GM21825 (cell line): ENCODE results near the gene COP1.

ENCODE experiments used
- ATAC-seq: cut with Tn5 transposase; IDR thresholded peaks from one replicate; pipeline ENCODE4 v1.9.1; 2021; ENCODE audit warnings: mild to moderate bottlenecking, moderate library complexity; ENCODE audit not compliant: unreplicated experiment

Gene COP1

DNA sequence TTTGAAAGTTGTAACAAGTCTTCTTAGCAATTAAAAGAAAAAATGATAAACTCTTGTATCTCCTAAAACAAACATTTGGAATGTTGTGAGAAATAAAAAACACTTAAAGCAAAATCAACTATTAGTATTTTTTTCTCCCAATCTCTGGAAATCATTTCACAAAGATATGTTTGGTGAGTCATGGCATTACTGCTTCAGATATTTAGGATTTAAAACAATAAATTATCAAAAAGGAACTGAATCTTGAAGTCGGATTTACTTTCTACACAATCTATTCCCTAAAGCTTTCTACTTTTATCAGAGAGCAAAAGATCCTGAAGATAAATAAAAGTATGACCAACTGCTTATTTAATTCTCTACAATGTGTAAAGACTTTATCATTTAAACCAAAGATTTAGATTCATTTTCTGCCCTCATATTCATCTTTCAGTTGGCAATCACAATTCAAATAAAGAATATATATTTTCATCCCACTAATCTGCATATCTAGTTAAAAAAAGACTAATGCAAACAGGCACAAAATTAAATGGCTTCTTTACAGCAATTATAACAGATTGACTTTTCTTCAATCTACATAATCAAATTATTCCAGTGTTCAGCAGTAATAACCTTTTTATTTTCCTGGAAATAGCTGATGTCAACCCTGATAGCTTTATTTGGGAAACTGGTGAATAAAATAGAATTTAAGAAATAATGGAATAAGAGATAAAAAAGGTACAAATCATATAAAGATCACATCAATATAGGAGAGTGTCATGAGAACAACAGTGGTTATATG is 230.0 kb downstream of the COP1 start:
- ATAC-seq, result no peak

DNA sequence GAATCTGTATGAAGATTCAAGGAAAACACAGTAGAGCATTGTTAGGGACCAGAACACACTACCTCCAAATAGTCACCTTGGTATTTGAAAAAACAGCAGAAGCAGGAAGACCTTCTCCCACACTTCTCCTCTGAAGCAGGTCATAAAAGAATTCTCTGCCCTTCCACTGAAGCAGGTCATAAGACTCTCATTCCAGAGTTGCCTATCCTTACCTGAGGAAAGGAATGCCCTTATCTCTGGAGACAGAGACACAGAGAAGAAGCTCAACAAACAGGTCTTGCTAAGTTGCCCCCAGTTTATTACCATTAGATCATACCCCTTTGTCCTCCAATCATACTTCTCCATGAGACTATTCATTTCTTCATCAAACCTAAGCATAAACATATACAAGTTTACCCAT is 237.9 kb downstream of the COP1 start:
- ATAC-seq, result no peak

DNA sequence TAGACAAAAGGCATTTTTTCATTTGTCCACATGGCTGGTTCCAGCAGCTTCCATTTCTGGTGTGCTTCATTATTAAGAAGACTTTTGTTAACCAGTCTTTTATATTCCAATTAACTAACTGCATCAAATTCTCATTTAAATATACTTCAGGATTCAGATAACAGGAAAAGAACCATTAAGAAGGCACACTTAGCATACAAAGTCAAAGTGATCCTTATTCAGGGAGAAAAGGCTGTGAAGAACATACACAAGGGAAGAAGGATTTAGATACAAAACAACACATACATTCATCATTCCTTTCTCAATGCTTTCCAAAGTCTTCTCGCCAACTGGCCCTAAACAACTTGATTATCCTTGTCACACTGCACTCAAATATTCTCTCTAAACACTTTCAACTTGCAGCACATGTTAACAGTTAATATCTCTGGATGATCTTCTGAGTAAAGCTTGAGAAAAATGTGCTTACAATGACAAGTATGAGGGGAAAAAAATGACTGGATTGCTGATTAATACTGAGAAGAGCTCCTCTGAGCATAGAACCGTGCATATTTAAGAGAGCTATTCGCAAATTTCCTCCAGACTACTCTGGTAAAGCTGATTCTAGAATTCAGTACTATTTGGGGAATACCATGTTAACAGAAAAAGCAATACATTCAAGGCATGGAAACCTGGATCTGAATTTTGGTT is 238.5 kb downstream of the COP1 start:
- ATAC-seq, result no peak

DNA sequence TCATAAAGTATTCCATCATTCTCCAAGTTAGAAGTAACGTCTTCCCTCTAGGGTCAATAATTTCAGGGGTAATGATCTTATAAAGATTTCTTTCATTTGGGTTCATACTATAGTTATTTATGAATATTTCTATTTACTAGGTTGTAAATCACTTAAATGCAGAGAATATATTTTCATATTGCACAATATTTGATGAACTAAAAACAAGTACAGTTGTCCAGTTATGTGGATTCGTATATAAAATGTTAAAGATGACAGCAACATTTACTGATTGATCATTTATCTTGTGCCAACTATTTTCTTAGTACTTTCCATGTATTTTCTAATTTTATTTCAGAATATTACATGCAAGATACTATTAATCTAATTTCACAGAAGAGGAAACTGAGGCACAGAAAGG is 243.3 kb downstream of the COP1 start:
- ATAC-seq, result no peak

DNA sequence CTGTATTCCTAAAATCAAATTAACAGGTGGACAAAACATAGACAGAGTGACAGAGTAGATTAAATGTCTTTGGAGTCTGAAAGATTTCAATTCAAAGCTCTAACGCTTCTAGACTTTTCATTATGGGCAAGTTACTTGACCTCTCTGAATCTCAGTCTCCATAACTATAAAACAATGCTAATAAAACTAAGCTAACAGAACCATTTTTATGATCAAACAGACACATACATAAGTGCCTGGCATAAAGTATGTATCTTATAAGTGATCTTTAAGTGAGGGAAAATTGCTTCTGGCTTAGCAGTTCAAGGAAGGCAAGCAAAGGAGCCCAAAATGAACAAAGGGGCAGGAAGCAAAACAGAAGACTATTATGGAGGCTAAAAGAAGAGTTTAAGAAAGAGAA is 246.9 kb downstream of the COP1 start:
- no peak for ATAC-seq

DNA sequence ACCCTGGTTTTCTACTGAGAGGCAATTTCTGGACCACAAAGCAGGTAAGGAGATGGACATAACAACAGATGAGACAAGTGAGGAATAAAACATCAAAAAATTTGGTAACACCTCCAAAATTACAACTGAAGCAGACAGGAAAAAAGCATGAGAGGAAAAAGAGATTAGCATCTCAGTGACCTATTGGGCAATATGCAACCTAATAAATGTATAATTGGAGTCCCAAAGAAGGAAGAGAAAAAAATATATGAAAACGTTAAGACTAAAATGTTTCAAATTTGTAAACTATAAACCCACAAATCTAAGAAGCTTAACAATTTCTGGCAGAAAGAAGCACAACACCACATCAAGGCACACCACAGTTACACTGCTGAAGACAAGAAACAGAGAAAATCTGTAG is 255.5 kb downstream of the COP1 start:
- ATAC-seq, result no peak

DNA sequence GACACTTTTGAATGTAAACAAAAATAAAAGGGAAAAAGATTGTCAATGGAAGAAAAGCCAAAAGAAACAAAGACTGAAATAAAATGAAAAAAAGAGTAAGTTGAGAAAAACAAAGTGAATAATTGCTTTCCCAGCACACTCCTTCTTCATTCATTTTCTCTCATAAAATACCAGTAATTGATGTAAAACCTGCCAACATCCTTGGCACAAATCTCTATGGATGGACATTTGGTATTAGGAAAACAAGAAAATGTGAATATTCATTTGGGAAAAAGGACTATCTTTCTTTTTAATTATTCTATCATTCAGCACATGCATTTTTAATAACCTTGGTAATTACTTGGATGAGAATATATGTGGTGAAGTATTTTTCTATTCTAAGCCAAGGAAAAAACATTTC is 259.3 kb downstream of the COP1 start:
- ATAC-seq, result no peak

DNA sequence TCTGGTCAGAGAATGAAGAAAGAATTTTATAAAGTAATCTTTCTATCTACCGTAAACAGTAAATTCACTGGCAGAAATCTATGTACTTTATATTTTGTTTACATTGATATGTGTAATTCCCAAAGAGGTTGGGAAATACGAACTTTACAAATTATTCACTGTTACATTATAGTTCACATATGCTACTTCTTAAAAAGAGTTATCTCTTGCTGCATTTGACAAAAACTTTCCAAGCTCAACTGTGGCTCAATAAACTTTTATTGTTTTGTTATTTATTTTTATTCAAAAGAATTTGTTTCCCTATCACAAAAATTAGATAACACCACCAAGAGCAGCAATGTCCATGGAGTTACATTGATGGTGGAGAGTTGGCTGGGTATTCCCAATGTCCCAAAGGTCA is 262.5 kb downstream of the COP1 start:
- no peak for ATAC-seq

DNA sequence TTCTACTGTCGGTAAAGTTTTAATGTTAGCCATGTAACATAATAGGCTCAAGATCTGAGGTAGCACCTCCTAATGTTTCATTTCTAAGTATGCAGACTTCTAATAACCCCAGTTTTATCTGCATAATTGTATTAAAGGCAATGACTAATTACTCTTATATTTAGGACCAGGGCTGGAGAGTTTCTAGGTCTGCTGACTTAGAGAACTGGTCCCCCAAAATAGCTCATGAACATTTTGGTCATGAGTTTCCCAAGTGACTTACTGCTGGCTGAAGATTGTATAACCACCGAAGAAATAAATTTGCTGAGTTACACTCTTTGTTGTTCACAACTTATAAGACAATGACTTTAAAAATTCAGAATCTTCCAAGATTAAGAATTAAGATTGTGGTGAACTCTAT is 265.9 kb downstream of the COP1 start:
- ATAC-seq, result no peak

DNA sequence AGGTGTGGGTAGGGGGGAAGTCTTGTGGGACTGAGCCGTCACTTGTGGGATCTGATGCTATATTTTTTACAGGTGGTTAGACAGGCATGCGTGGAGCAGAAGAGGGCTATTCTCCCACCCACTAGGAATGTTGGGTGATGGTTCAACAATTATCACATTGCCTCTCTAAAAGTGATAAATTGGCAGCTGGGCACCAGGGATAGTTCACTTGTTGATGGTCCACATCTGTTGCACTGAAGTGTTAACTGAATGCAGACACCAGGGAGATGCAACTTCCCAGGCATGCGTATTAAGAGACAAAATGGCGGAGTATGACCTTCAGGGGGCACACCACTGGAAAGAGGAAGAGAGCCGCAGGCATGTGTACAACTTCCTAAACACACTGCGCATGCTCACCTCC is 270.4 kb downstream of the COP1 start:
- no peak for ATAC-seq

DNA sequence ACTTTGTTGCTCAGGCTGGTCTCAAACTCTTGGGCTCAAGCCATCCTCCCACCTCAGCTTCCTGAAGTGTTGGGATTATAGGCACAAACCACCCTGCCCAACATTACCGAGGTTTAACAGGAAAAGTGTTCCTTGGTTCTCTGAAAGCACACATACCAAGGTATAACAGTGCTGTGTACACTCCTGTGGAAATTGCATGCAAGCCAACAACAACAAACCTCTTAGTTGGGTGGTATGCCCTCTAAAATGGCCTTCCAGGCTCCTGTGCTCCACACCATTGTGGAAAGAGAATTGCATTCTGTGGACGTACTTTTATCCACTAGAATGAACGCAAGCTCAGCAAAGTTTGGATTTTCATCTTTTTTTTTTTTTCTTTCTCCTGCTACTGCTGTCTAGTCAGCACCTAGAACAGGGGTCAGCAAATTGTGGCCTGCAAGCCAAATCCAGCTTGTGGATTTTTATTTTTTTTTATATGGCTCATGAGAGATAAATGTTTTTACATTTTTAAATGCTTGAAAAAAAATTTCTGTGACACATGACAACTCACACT is 271.4 kb downstream of the COP1 start:
- no peak for ATAC-seq

DNA sequence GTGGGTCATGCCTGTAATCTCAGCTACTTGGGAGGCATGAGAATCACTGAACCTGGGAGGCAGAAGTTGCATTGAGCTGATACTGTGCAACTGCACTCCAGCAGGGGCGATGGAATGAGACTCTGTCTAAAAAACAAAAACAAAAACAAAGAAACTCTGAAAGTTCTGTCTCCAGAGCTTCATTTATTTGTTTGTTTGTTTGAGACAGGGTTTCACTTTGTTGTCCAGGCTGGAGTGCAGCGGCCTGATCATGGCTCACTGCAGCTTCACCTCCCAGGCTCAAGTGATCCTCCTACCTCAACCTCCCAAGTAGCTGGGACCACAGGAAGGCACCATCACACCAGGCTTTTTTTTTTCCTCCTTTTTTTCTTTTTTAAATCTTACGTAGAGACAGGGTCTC is 271.9 kb downstream of the COP1 start:
- ATAC-seq, result no peak

DNA sequence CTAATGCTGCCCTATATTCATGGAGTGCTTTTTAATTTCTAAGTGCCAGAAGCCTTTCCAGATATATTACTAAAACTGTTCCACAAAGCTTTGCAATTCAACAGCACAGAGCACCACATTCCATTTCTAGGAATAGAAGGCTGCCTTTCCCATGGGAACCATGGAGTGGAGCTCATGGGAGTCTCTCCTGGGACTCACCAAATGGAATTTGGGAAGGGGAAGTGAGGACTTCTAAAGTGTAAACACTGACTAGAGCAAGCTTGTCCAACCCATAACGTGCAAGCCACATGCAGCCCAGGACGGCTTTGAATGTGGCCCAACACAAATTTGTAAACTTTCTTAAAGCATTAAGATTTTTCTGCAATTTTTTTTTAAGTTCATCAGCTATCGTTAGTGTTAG is 273.3 kb downstream of the COP1 start:
- no peak for ATAC-seq

DNA sequence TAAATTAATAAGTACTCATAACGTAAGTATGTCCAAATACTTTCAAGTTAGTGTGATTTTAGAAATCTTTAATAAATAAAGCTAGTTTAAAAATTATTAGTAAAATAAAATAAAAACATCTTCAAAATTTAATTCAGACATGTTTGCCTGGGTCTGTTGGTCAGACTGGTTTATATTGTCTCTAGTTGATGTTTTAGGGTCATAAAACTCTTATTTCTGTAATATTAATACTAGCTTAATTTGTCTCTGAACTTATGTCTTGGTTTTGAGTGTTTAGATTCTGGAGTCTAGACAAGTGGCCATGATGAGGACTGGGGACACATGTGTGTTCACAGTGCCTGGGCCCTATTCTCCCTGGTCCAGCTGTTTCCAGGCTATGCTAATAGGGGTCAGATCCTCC is 279.1 kb downstream of the COP1 start:
- ATAC-seq, result no peak

DNA sequence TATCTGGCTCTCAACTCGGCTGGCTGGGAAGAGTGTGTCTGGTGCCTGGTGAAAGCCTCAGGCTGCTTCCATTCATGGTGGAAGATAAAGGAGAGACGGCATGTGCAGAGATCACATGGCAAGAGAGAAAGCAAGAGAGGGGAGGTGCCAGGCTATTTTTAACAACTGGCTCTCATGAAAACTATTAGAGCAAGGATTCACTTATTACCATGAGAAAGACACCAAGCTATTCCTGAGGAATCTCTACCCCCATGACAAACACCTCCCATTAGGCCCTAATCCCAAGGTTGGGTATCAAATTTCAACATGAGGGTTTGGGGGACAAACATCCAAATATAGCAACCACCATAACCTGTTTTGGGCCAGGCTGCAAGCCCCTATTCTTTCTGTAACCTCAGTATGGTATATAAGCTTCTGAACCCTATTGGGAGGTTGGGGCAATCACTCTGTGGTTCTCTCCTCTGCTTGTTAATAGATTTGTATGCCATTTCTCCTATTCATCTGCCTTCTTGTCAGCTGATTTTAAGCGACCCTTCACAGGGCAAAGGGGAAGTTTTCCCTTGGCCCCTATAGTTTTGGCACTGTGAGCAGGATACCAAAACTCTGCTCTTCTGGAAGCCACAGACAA is 284.7 kb downstream of the COP1 start:
- no peak for ATAC-seq

DNA sequence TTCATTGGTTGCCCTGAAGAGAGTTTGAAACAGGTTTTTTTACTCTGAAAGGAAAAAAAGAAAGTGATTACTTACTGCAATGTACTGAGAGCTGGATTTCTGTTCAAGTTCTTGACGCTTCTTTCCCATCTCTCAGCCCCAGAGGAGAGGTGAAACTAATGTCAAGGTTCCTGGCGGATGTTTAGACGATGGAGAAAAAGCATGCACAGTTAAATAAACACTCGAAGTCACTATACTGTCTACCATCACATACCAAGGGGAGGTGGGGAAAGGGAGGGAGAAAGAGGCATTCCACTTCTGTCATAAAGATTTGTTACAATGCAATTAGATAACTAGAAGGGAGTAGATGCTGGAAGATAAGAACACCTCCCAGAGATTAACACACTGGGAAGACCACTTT is 286.7 kb downstream of the COP1 start:
- ATAC-seq, result no peak

DNA sequence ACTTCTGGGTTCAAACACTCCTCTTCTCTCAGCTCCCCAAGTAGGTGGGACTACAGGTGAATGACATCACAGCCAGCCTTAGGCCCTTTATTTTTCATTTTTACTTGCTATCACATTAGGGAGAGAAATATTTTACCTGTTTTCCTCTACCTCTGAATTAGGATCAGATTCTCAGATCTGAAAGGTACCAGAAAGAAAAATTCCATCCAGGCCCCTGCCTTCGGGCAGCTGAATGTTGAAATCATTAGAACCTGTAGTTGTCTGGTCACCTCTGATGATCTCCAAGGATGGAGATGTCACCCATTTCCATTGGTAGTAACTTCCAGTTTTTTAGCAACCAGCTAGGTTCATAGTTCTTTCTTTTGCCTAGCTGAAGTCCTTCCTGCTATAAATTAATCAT is 288.1 kb downstream of the COP1 start:
- no peak for ATAC-seq

DNA sequence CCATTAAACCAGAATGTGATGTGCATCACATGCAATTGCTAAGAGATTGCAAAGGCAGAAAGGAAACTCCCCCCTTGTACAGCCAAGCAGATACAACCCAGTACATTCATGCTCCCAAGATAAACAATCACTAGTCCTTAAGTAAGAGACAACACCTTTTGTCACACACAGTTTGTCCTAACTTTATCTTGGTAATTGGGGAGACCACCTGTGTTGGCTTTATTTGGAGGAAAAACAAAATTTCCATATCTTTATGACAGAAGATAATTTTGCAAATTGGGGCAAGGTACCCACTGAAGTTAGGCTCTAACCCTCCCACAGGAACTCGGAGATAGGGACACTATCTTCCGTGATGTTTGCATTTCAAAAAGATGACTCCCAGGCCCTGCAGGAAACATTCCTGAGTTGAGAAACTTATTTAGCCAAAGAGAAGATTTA is 288.7 kb downstream of the COP1 start:
- no peak for ATAC-seq

DNA sequence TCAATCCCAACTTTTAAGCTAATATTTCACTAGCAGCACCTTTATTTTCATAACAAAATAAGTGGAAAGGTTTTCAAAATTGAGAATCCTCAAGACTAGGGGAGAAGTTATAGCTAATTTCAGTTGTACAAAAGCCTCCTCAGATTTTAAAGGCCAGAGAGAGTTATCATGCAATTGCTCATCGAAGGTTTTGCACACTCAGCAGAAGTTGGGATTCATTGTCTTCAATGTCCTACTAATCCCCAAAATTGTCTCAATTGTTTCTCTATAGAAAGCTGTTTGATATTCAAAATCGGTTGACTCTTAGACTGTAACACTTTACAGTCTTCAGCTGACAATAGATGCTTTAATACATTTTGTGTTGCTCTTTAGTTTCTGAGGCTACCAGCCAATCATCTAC is 293.0 kb downstream of the COP1 start:
- ATAC-seq, result no peak

DNA sequence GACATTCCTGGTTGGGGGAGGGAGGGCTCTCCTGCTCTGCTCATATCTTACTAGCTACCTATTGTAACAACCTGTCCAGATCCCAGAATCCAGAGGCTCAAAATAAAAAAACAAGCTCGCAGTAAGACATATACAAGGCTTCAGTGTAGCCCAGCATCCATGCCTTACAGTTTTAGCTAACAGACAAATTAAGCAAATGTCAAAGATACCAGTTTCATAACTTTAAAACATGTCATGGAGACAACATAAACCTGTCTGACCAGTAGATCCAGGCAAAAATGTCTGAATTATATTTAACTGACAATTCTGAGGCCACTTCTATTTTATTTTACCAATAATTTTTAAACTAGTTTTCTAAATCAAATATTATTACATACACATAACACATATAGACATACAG is 295.9 kb downstream of the COP1 start:
- ATAC-seq, result no peak

DNA sequence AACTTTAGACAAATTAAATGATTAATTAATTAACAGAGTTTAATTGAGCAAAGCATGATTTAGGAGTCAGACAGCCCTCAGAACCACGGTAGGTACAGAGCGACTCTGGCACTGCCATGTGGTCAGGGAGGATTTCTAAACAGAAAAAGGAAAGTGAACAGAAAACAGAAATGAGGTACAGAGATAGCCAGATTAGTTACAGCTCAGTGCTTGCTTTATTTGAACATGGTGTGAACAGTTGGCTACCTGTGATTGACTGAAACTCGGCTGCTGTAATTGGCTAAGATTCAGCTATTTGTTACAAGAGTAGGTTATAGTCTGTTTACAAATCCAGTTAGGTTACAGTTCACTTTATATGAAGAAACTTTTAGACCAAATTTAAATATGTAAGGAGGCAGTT is 300.7 kb downstream of the COP1 start:
- ATAC-seq, result no peak

DNA sequence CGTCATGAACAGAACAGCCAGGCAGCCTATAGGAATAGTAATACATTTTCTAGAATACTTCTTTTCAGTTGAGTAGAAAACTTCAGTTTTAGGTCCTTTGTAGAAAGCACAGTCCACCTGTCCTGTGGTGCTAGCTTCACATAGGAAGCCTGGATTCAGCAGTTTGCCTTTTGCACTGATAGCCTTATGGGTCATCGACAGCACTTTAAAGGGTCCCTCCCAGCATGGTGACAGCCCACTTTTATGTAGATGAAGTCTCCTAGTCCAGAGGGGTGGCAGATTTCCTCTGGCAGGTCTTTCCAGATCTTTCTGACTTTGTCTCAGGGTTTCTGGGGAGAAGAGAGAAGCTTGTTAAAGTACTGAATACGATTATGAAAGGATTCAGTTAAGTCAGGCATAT is 302.3 kb downstream of the COP1 start:
- ATAC-seq, result no peak
